ENCODE measurements around the gene GAL3ST1.
"Not testable (repeated sequence)": the region's sequence is repeated elsewhere in the genome, so short reads cannot be mapped to it uniquely, and the experiment has no call there.

The GAL3ST1 gene

DNA sequence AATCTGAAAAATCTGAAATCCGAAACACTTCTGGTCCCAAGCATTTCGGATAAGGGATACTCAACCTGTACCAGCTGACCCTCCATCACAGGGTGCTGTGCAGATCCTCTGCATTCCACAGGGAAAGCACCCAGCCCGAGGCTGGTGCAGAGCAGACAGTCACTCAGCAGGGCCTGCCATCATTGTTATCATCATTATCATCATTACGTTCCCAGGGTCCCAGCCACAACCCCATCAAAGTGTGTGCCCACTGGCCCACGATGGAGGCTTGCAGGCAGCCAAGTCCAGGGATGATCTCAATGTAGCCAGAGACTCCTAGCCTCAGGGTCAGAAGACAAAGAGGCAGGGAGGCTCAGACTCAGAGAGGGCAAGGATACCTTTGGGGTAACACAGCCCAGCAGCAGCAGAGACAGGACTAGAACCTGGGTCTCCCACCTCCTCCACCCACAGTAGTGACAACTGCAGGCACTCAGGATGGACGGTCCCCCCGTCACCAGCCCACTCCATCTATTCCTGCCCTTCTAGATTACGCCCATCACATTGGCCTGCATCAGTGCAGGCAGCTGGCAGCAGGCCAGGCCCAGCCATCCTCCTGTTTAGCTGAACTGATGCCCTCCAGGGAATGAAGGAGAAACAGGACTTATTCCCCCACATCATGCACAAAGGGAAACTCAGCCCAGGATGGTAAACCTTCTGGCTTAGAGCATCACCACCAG, 10.3 kb downstream of the GAL3ST1 start:
- no peaks in the 10 kb centered on the region for H3K36me3 Mint-ChIP-seq (ENCODE audit: low read depth)
- DNase-seq, result no peak
- H3K27ac Mint-ChIP-seq, result no peak overlapping the region
- peaks cover 5% of the 10 kb centered on the region for H3K27me3 Mint-ChIP-seq
- no peaks in the 10 kb centered on the region for H3K9me3 Mint-ChIP-seq
- no peaks in the 10 kb centered on the region for H3K4me1 Mint-ChIP-seq (ENCODE audit: low read depth)
- no peak overlapping the region for H3K4me3 Mint-ChIP-seq

DNA sequence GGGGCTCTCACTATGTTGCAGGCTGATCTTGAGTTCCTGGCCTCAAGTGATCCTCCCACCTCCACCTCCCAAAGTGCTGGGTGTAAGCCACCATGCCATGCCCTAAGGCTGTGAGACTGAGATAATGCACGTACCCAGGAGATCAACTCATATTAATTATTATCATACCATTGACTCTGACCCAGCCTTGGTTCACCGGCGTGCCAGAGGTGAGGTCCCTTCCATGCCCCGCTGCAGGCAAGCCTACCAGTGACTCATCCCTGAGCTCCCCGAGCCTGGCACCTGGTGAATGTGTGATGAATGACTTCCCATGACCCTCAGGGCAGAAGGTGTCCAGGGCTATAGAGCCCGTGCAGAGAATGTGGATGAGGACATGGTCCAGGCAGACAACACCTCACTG, 12.1 kb downstream of the GAL3ST1 start:
- Mint-ChIP-seq H3K4me1 (ENCODE audit: low read depth) (no peaks in the 10 kb centered on the region), H3K27me3 (peaks cover 3% of the 10 kb centered on the region), H3K9me3 (no peaks in the 10 kb centered on the region), H3K27ac (no peak overlapping the region), H3K36me3 (ENCODE audit: low read depth) (no peaks in the 10 kb centered on the region), H3K4me3 (no peak overlapping the region)
- no peak for DNase-seq

DNA sequence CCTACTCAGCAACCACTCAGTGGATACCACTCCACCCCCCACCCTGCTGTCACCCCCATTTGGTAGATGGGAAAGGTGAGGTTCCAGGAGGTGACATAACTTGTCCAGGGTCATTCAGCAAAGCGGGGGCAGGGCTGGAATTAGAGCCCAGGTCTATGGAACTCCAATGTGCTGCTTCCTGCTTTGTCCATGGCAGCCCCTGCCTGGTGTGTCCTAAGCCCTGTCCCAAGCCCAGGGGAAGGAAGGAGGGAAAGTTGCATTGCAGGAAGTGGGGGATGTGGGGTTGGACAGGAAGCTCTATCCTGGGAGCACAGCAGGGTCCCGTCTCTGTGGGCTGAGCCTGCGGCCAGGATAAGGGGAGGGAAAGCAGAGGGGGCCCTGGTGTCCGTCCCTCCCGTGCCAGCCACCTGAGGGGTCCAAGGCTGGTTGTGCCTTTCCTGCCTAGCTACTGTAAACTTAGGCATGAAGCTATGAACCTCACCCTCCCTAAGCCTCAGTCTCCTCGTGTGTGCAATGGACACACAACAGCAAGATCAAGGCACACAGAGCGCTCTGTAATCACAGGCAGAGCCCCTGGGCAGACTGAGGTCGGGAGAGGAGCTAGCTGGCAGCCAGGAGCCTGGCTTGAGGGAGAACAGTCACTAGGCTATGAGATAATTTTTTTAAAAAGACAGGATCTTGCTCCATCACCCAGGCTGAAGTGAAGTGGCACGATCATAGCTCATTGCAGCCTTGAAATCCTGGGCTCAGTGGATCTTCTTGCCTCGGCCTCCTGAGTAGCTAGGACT, 12.9 kb downstream of the GAL3ST1 start:
- Mint-ChIP-seq H3K27ac (no peak overlapping the region), H3K4me1 (ENCODE audit: low read depth) (no peaks in the 10 kb centered on the region), H3K9me3 (no peaks in the 10 kb centered on the region), H3K36me3 (ENCODE audit: low read depth) (no peaks in the 10 kb centered on the region), H3K4me3 (no peak overlapping the region), H3K27me3 (no peaks in the 10 kb centered on the region)
- no peak for DNase-seq

DNA sequence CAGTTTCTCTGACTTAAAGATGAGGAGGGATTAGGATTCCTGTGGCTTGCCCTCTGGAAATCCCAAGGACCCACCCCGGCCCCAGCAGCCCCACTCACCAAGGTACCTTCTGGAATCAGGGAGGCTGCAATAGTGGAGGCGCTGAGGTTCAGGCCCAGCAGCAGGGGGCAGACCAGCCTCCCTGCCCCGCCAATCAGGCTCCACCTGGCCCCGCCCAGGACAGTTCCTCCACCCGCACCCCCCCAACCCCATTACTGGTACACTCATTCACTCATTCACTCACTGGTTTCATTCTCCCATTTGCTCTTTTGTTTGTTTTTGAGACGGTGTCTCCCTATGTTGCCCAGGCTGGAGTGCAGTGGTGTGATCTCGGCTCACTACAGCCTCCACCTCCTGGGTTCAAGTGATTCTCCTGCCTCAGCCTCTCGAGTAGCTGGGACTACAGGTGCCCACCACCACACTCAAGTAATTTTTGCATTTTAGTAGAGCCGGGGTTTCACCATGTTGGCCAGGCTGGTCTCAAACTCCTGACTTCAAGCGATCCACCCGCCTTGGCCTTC, 13.7 kb downstream of the GAL3ST1 start:
- not testable (repeated sequence) for H3K9me3 Mint-ChIP-seq; H3K4me1 Mint-ChIP-seq (ENCODE audit: low read depth); H3K36me3 Mint-ChIP-seq (ENCODE audit: low read depth); H3K27me3 Mint-ChIP-seq; H3K4me3 Mint-ChIP-seq; H3K27ac Mint-ChIP-seq; DNase-seq

DNA sequence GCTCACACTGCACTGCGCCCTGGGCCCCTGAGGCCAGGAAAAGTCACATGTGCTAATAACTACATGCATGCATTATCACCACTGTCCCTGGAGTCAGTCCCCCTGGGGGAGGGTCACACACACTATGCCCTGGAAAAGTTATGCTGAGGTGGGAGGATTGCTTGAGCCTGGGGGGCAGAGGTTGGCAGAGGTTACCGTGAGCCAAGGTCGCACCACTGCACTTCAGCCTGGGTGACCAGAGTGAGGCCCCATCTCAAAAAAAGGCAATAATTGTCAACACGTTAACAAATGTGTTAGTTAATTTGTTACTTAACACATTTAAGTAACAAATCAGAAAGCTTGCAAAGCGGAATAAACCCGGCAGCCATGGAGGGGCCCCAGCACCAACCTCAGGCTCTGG, 14.6 kb downstream of the GAL3ST1 start:
- no peak for DNase-seq
- no peak overlapping the region for H3K4me3 Mint-ChIP-seq
- no peaks in the 10 kb centered on the region for H3K4me1 Mint-ChIP-seq (ENCODE audit: low read depth)
- no peaks in the 10 kb centered on the region for H3K27me3 Mint-ChIP-seq
- no peaks in the 10 kb centered on the region for H3K9me3 Mint-ChIP-seq
- H3K27ac Mint-ChIP-seq, result no peak overlapping the region
- H3K36me3 Mint-ChIP-seq (ENCODE audit: low read depth), result no peaks in the 10 kb centered on the region

DNA sequence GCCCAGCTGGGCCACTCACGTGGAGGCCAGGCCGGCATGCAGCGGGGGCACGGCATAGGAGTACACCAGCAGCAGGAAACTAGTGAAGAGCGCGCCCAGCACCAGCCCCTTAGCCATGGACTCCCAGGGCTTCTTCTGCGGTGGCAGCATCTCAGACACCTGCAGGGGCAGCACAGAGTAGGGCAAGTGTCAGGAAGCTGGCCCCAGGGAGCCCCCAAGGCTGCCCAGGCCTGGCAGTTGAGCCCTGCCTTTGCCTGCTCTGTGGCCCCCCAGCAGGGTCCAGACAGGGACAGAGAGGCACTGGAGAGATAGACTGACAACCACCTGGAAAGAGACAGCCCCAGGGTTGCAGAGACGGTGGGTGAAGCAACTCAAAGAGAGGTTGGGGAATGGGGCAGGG, 17.2 kb downstream of the GAL3ST1 start:
- Mint-ChIP-seq H3K4me1 (ENCODE audit: low read depth) (no peaks in the 10 kb centered on the region), H3K36me3 (ENCODE audit: low read depth) (no peaks in the 10 kb centered on the region), H3K9me3 (no peaks in the 10 kb centered on the region), H3K4me3 (no peak overlapping the region), H3K27me3 (no peaks in the 10 kb centered on the region), H3K27ac (no peak overlapping the region)
- no peak for DNase-seq

DNA sequence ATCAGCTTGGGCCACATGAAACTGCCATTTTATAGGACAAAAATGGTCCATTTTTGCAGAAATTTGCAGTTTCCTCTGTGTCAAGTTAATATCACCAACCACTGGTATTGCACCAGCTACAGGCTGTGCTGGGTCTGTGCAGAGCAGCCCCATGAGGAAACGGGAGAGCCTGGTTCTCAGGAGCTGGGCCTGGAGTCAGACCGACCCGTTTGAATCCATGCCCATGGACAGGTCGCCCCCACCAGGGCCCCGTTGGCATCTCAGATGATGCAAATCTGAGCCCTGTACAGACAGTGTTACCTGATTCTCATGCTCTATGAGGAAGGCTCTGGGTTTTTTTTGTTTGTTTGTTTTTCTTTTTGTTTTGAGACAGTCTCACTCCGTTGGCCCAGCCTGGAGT, 18.1 kb downstream of the GAL3ST1 start:
- no peaks in the 10 kb centered on the region for H3K27me3 Mint-ChIP-seq
- H3K4me3 Mint-ChIP-seq, result no peak overlapping the region
- DNase-seq, result no peak
- H3K27ac Mint-ChIP-seq, result no peak overlapping the region
- H3K4me1 Mint-ChIP-seq (ENCODE audit: low read depth), result no peaks in the 10 kb centered on the region
- no peaks in the 10 kb centered on the region for H3K36me3 Mint-ChIP-seq (ENCODE audit: low read depth)
- no peaks in the 10 kb centered on the region for H3K9me3 Mint-ChIP-seq

DNA sequence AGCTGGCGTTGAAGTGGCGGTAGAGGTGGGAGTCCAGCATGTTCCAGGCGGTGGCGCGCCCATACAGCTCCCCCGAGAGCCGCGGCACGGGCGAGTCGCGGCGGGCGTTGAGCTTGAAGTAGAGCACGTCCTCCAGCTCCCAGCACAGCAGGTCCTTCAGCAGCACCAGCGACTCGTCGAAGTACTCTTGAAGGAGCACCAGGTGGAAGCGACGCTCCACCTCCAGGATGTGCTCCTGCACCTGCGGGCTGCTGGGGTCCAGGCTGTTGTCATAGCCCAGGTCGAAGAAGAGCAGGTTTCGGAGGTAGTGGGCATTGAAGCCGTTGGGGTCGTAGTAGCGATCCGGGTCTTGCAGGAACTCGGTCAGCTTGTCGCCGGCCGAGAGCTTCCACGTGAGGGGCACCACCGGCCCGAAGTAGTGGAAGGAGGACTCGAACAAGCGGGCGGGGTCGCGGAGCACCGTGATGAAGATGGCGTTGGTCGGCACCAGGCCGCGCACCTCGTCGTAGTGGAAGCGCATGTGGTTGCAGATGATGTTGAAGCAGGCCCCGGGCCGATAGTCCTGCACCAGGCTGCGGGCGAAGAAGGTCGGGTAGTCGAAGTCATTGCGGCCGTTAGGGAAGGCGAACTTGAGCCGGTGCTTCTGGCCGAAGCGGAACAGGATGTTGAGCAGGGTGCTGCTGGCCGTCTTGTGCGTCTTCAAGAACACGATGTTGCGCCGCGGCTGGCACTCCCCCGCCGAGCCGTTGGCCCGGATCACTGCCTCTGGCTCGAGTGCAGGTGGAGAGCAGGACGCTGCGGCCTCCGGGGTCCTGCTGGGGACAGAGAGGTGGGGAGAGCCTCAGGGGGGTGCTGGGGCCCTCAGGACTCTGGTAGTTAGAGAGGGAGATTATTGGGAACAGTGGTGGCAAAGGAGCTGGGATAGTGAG, 18.9 kb downstream of the GAL3ST1 start:
- H3K27ac Mint-ChIP-seq, result no peak overlapping the region
- H3K4me1 Mint-ChIP-seq (ENCODE audit: low read depth), result no peaks in the 10 kb centered on the region

DNA sequence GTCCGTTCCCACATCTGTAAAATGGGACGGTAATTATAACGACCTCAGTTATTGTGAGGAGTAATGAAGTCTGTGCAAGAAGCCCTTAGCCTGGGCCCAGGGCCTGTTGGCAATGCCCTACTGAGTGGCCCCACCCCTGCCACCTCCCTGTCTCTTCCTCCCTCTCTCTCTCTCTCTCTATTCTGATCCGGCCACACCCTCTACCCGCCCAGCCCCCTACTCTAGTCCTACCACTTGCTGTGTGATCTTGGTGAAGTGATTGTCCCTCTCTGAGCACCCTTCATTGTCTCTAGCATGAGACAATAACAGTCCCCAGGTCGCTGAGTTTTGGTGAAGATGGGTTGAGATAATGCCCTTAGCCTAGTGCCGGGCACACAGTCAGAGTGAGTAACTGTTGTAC, 20.5 kb downstream of the GAL3ST1 start:
- H3K27me3 Mint-ChIP-seq, result no peaks in the 10 kb centered on the region
- H3K4me1 Mint-ChIP-seq (ENCODE audit: low read depth), result no peaks in the 10 kb centered on the region
- no peak overlapping the region for H3K27ac Mint-ChIP-seq
- no peaks in the 10 kb centered on the region for H3K36me3 Mint-ChIP-seq (ENCODE audit: low read depth)
- H3K4me3 Mint-ChIP-seq, result no peak overlapping the region
- no peaks in the 10 kb centered on the region for H3K9me3 Mint-ChIP-seq
- no peak for DNase-seq

More for the DNA sequence above, 18.9 kb downstream of the GAL3ST1 start:
- DNase-seq, result no peak
- no peaks in the 10 kb centered on the region for H3K27me3 Mint-ChIP-seq
- H3K36me3 Mint-ChIP-seq (ENCODE audit: low read depth), result no peaks in the 10 kb centered on the region
- H3K4me3 Mint-ChIP-seq, result no peak overlapping the region
- no peaks in the 10 kb centered on the region for H3K9me3 Mint-ChIP-seq

DNA sequence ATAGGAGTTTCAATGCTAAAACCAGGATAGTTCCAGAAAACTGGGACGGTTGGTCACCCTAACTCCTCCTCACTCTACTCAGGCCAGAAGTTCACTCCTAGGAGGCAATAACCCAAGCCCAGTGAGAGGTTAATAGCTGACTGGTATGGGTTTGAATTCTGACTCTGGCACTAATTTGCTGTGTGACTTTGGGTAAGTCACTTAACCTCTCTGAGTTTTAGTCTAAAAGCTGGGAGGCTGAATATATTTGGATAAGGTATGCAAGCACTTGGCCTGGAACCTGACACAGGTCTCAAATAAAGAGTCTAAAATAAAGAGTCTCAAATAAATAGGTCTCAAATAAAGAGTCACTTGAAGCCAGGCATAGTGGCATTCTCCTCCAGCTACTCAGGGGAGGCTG, 21.7 kb downstream of the GAL3ST1 start:
- no peaks in the 10 kb centered on the region for H3K4me1 Mint-ChIP-seq (ENCODE audit: low read depth)
- H3K4me3 Mint-ChIP-seq, result no peak overlapping the region
- H3K36me3 Mint-ChIP-seq (ENCODE audit: low read depth), result no peaks in the 10 kb centered on the region
- no peaks in the 10 kb centered on the region for H3K27me3 Mint-ChIP-seq
- no peak for DNase-seq
- no peaks in the 10 kb centered on the region for H3K9me3 Mint-ChIP-seq
- H3K27ac Mint-ChIP-seq, result no peak overlapping the region

DNA sequence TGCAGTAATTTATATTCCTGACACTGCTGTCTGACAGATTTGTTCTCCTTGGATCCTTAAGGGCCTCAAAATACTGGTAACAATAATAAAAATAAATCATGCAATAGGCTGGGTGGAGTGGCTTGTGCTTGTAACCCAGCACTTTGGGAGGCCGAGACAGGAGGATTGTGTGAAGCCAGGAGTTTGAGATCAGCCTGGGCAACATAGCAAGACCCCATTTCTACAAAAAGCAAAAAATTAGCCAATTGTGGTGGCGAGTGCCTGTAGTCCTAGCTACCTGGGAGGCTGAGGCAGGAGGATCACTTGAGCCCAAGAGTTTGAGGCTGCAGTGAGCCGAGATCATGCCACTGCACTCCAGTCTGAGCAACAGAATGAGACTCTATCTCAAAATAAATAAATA, 22.7 kb downstream of the GAL3ST1 start:
- H3K9me3 Mint-ChIP-seq, H3K27me3 Mint-ChIP-seq, DNase-seq: not testable (repeated sequence)

DNA sequence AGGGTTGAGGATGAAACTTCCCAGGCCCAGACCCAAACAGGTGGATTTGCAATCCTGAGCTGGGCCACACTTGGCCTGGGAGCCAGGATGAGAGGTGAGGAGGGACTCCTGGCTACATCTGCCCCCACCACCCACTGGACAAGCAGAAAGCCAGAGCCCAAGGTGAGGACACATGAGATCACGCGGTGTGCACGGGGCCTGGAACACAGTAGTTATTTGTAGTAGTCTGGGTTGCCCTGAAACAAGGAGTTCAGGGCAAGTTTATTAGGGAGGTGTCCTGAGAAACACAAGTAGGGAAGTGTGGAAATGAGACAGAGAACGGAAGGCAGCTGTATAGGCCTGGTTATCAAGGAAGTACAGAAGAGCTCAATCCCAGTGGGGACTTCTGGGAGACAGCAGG, 27.3 kb downstream of the GAL3ST1 start:
- Mint-ChIP-seq H3K36me3 (ENCODE audit: low read depth) (no peaks in the 10 kb centered on the region), H3K9me3 (no peaks in the 10 kb centered on the region), H3K27ac (no peak overlapping the region), H3K4me1 (ENCODE audit: low read depth) (peaks cover 3% of the 10 kb centered on the region), H3K27me3 (peaks cover 26% of the 10 kb centered on the region), H3K4me3 (no peak overlapping the region)
- DNase-seq, result no peak

More for the DNA sequence above, 22.7 kb downstream of the GAL3ST1 start:
- not testable (repeated sequence) for H3K4me1 Mint-ChIP-seq (ENCODE audit: low read depth); H3K27ac Mint-ChIP-seq; H3K4me3 Mint-ChIP-seq; H3K36me3 Mint-ChIP-seq (ENCODE audit: low read depth)

DNA sequence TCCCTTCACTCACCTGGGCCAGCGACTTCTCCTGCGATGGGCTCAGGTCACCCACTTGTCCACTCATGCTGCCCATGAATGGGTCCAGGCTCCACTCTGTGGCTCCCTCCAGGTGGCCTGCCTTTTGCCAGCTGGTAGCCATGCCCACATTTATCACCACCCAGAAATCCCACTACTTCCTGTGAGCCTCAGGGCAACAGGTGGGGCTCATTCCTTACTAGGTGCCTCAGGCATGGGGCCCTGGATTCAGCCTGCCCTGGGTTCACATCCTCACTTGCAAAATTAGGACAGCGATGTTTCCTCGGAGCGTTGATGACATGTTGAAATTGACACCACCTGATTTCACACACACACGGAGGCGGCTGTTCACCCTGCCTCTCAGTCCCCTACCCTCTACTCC, 27.8 kb downstream of the GAL3ST1 start, which contains the start of gene SEC14L6:
Gene SEC14L6 (minus strand): TSS at position 126 of the 400 bp plus-strand sequence. CDS start 59 bp downstream, at position 67.
- H3K36me3 Mint-ChIP-seq (ENCODE audit: low read depth), result no peaks in the 10 kb centered on the region
- H3K27ac Mint-ChIP-seq, result no peak within 1 kb of the TSS
- DNase-seq, result no peak
- no peak within 1 kb of the TSS for H3K4me3 Mint-ChIP-seq
- H3K9me3 Mint-ChIP-seq, result no peaks in the 10 kb centered on the region
- H3K27me3 Mint-ChIP-seq, result peaks cover 31% of the 10 kb centered on the region
- H3K4me1 Mint-ChIP-seq (ENCODE audit: low read depth), result peaks cover 4% of the 10 kb centered on the region

DNA sequence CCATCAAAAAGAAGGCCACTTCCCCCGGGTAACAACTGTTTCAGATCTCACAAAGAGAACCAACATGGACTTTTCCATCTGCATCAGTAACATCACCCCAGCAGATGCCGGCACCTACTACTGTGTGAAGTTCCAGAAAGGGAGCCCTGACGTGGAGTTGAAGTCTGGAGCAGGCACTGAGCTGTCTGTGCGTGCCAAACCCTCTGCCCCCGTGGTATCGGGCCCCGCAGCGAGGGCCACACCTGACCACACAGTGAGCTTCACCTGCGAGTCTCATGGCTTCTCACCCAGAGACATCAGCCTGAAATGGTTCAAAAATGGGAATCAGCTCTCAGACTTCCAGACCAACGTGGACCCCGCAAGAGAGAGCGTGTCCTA, 31.7 kb downstream of the GAL3ST1 start:
- peaks cover 49% of the 10 kb centered on the region for H3K27me3 Mint-ChIP-seq
- H3K4me3 Mint-ChIP-seq, result no peak overlapping the region
- no peak for DNase-seq
- no peaks in the 10 kb centered on the region for H3K36me3 Mint-ChIP-seq (ENCODE audit: low read depth)
- H3K9me3 Mint-ChIP-seq, result no peaks in the 10 kb centered on the region
- peaks cover 4% of the 10 kb centered on the region for H3K4me1 Mint-ChIP-seq (ENCODE audit: low read depth)
- H3K27ac Mint-ChIP-seq, result no peak overlapping the region

All from activated T-cell treated with anti-CD3 and anti-CD28 coated beads, Interleukin-2, amount 50 U/mL, for 24 hours (primary cell).